Endothelial cell of umbilical vein (primary cell): ENCODE data around the gene PRKG1. TPM values are rescaled to one million over a fixed set of nuclear protein-coding genes. Genes with fewer than 3 reads are reported as not detected.

Experiments
- BruUV-seq: library from RNA; stranded (reverse); fragments of 400-500 nt; replicated peaks from 2 replicates; lab custom pipeline; 2021; lab: Mats Ljungman, UMichigan
- CTCF ChIA-PET: fragments of 300-600, 350-600 bp; sonication (Branson Sonifier 250); formaldehyde crosslinking; loops from one replicate; lab custom pipeline; 2021; ENCODE audit warnings: antibody characterized with exemption, inconsistent platforms; lab: Charles Lee
- POLR2A ChIA-PET: fragments of 300-600, 350-600 bp; sonication (Branson Sonifier 250); formaldehyde crosslinking; loops from one replicate; lab custom pipeline; 2021; ENCODE audit warnings: antibody characterized with exemption, inconsistent platforms; lab: Charles Lee
- DNase-seq: peaks from one replicate; pipeline ENCODE4 v3.0.0-alpha.2; 2011; ENCODE audit warnings: low read depth, low spot score
- FAIRE-seq: peaks from 2 replicates; lab custom pipeline; 2011; peaks lifted over from hg19 to GRCh38; lab: Jason Lieb, UNC
- H2AFZ ChIP-seq: 2 replicates; pipeline ENCODE4 v1.6.0; 2012; ENCODE audit warnings: low read depth, low read length, control low read depth, inconsistent platforms
- H3K27ac ChIP-seq: 2 replicates; pipeline ENCODE4 v1.5.1; 2011; ENCODE audit warnings: low read depth, mild to moderate bottlenecking, control low read depth, low read length, moderate library complexity; ENCODE audit not compliant: insufficient read depth
- H3K27me3 ChIP-seq, 2 experiments: 2 replicates each; pipeline versions ENCODE4 v1.6.0 to v1.6.1; 2011; ENCODE audit warnings: low read length in 2 of 2, mixed read lengths in 1 of 2; ENCODE audit not compliant: control insufficient read depth in 2 of 2, insufficient read depth in 2 of 2
- H3K36me3 ChIP-seq, 2 experiments: 2 replicates in 1 of 2; 3 replicates in 1 of 2; pipeline ENCODE4 v1.5.1; 2011; ENCODE audit warnings: low read length in 2 of 2, mild to moderate bottlenecking in 1 of 2, moderate library complexity in 1 of 2; ENCODE audit not compliant: control insufficient read depth in 2 of 2, insufficient read depth in 2 of 2; ENCODE audit errors: extremely low read depth in 1 of 2
- H3K4me1 ChIP-seq: 3 replicates; pipeline ENCODE4 v1.5.1; 2011; ENCODE audit warnings: mild to moderate bottlenecking, low read length; ENCODE audit not compliant: control insufficient read depth, insufficient read depth; ENCODE audit errors: extremely low read depth
- H3K4me2 ChIP-seq: 2 replicates; pipeline ENCODE4 v1.6.1; 2011; ENCODE audit warnings: low read length, control low read depth, mixed read lengths; ENCODE audit not compliant: insufficient read depth
- H3K4me3 ChIP-seq, 3 experiments: fragments of 200-600 bp in 1 of 3; sonication (generic), shearing (Covaris generic) in 1 of 3; replicated peaks in 1 of 3; 2 replicates each; pipeline ENCODE4 v1.5.1; 2011 to 2016; ENCODE audit warnings: control low read depth in 3 of 3, low read length in 3 of 3, mild to moderate bottlenecking in 2 of 3, inconsistent platforms in 1 of 3, low read depth in 1 of 3, moderate library complexity in 1 of 3; ENCODE audit not compliant: insufficient read depth in 1 of 3
- H3K79me2 ChIP-seq: 2 replicates; pipeline ENCODE4 v1.6.0; 2012; ENCODE audit warnings: low read length, inconsistent platforms; ENCODE audit not compliant: control insufficient read depth, insufficient read depth
- H3K9ac ChIP-seq: replicated peaks from 2 replicates; pipeline ENCODE3; 2011; ENCODE audit warnings: low read length, control low read depth; ENCODE audit not compliant: insufficient read depth; ENCODE audit errors: extremely low read depth
- H3K9me1 ChIP-seq: replicated peaks from 3 replicates; pipeline ENCODE4 v1.6.0; 2011; ENCODE audit warnings: mild to moderate bottlenecking, low read length; ENCODE audit not compliant: control insufficient read depth, insufficient read depth; ENCODE audit errors: extremely low read depth
- H3K9me3 ChIP-seq: replicated peaks from 2 replicates; pipeline ENCODE4 v1.5.1; 2012; ENCODE audit warnings: low read length, inconsistent platforms; ENCODE audit not compliant: control insufficient read depth, insufficient read depth
- H4K20me1 ChIP-seq: replicated peaks from 2 replicates; pipeline ENCODE3; 2011; ENCODE audit warnings: mild to moderate bottlenecking, low read length; ENCODE audit not compliant: control insufficient read depth, insufficient read depth; ENCODE audit errors: extremely low read depth
- EZH2 ChIP-seq: IDR thresholded peaks from 2 replicates; pipeline ENCODE4 v1.6.1; 2012; ENCODE audit warnings: borderline replicate concordance, low read depth, mild to moderate bottlenecking, moderate library complexity, low read length, inconsistent platforms; ENCODE audit not compliant: severe bottlenecking
- FOS ChIP-seq: IDR thresholded peaks from 2 replicates; pipeline ENCODE4 v1.6.1; 2011; ENCODE audit warnings: mild to moderate bottlenecking, low read length, moderate library complexity, borderline replicate concordance; ENCODE audit not compliant: insufficient read depth
- GATA2 ChIP-seq: IDR thresholded peaks from 2 replicates; pipeline ENCODE4 v1.7.0; 2011; ENCODE audit warnings: low read depth, mild to moderate bottlenecking, moderate library complexity, mixed read lengths, low read length; ENCODE audit not compliant: insufficient read length, insufficient read depth
- JUN ChIP-seq: IDR thresholded peaks from 2 replicates; pipeline ENCODE4 v1.6.1; 2011; ENCODE audit warnings: borderline replicate concordance, low read depth; ENCODE audit not compliant: insufficient read length, insufficient read depth
- MYC ChIP-seq: IDR thresholded peaks from one replicate; pipeline ENCODE4 v1.6.1; 2011; ENCODE audit warnings: mild to moderate bottlenecking, low read depth, low read length
- POLR2A ChIP-seq: IDR thresholded peaks from 2 replicates; pipeline ENCODE4 v1.6.1; 2012; ENCODE audit warnings: low read depth, mild to moderate bottlenecking, control low read depth, low read length
- POLR2AphosphoS5 ChIP-seq: IDR thresholded peaks from 2 replicates; pipeline ENCODE4 v1.6.1; 2012; ENCODE audit warnings: low read depth, mild to moderate bottlenecking, control low read depth, low read length, moderate library complexity; ENCODE audit not compliant: insufficient read depth
- dilution Hi-C: fragments of 300-500 bp; cut with MboI; formaldehyde crosslinking; loops from one replicate; pipeline ENCODE4 v1.15.0; 2019; ENCODE audit warnings: low sequenced_read_pairs; ENCODE audit not compliant: extremely low pct_ligation_motif_present
- intact Hi-C: fragments of 100-400 bp; cut with micrococcal nuclease; formaldehyde crosslinking; loops from one replicate; pipeline ENCODE4 v1.10.0; 2022
- polyA plus RNA-seq, 4 experiments: library from polyadenylated mRNA; depleted of rRNA in 3 of 4; stranded (reverse) in 3 of 4; unstranded in 1 of 4; fragments of >200 nt; gene quantifications; 2 replicates each; pipeline versions ENCODE4 v1.2.1 to v1.2.3, GENCODE V29; 2011 to 2012; ENCODE audit warnings: missing spikeins in 1 of 4
- total RNA-seq: library from RNA; stranded (reverse); gene quantifications from 2 replicates; pipeline ENCODE4 v1.2.3, GENCODE V29; 2021
- TF ChIP-seq, protein P1 (sequence below), 2 donors: IDR thresholded peaks; 1 replicate in 1 of 2; 2 replicates in 1 of 2; pipeline ENCODE4 v1.5.1; 2011; ENCODE audit warnings: low read length in 2 of 2, mild to moderate bottlenecking in 2 of 2, moderate library complexity in 2 of 2, control low read depth in 1 of 2, inconsistent platforms in 1 of 2, low read depth in 1 of 2; ENCODE audit not compliant: insufficient read depth in 1 of 2; ENCODE audit errors: extremely low read depth in 1 of 2
- TF ChIP-seq, protein P2 (sequence below): IDR thresholded peaks from 2 replicates; pipeline ENCODE4 v1.6.1; 2011; ENCODE audit not compliant: insufficient read depth, insufficient read length

PRKG1 gene
- total and polyA plus RNA-seq, 2 donors (not counting 3 experiments of a cell fraction or from before 2014, with no cell fraction given): 0.01 to 0.18 TPM

DNA sequence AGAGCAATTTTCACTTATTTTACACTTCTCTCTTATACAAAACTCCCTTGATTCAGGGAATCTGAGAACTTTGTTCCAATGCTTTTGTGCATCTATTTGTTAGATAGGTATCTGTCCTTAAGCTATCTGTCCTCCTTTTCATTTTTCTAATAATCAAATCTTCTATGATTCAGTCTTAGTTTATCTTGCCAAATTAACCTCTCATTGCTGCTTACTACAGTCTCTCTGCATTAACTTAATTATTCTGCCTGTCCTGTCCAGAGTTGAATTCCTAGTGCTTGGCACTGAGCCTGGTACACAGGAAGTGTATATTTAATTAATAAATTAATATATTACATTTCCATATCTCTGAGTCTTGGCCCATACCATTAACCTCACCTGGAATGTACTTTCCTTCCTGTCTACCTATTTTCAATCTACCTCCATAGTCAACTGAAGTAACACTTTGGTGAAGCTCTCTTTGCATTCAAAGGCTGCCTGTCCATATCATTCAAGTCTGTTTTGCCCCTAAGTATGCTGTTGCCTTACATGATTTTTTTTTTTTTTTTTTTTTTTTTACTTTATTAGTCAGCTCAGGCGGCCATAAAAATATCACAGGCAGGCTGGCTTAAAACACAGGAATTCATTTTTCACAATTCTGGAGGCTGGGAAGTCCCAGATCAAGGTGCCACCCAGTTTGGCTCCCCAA is 691.1 kb downstream of the PRKG1 start:
- intact Hi-C loops: loop anchor here (10.0 kb wide), 1 partner anchor 399 kb away; no protein-coding TSS in a partner anchor

GRCh38 chr10:51766423-51767102 is 692.3 kb downstream of the PRKG1 start:
- Histone ChIP-seq H3K9me1 (no peaks in the 10 kb centered on the region), H3K4me2 (no peak overlapping the region), H4K20me1 (no peaks in the 10 kb centered on the region), H3K79me2 (no peaks in the 10 kb centered on the region), H3K4me1 (no peaks in the 10 kb centered on the region), H3K9ac (no peak overlapping the region), H2AFZ (no peak overlapping the region), H3K27ac (no peak overlapping the region), H3K4me3 (no peak overlapping the region), H3K36me3 (no peaks in the 10 kb centered on the region), H3K9me3 (no peaks in the 10 kb centered on the region), H3K27me3 (no peaks in the 10 kb centered on the region)
- POLR2A ChIA-PET: no interaction called here
- dilution Hi-C loops: no loop called here
- FAIRE-seq: no peak
- no TSS peak for BruUV-seq
- CTCF ChIA-PET: interaction anchor here (1.6 to 2.3 kb wide), 2 partner anchors 11 to 13 kb away, joined by 4 to 5 read pairs; no protein-coding TSS in a partner anchor
- TF ChIP-seq EZH2 (no peak), MYC (no peak), POLR2A (no peak), POLR2AphosphoS5 (no peak), GATA2 (no peak), JUN (no peak), FOS (no peak)
- TF ChIP-seq, protein P1, sequence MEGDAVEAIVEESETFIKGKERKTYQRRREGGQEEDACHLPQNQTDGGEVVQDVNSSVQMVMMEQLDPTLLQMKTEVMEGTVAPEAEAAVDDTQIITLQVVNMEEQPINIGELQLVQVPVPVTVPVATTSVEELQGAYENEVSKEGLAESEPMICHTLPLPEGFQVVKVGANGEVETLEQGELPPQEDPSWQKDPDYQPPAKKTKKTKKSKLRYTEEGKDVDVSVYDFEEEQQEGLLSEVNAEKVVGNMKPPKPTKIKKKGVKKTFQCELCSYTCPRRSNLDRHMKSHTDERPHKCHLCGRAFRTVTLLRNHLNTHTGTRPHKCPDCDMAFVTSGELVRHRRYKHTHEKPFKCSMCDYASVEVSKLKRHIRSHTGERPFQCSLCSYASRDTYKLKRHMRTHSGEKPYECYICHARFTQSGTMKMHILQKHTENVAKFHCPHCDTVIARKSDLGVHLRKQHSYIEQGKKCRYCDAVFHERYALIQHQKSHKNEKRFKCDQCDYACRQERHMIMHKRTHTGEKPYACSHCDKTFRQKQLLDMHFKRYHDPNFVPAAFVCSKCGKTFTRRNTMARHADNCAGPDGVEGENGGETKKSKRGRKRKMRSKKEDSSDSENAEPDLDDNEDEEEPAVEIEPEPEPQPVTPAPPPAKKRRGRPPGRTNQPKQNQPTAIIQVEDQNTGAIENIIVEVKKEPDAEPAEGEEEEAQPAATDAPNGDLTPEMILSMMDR (IDR thresholded peaks at IDR 0.05; ENCODE audit: extremely low read depth in 1 of 2, insufficient read depth in 1 of 2, low read depth in 1 of 2, low read length in 2 of 2): no peak
- TF ChIP-seq, protein P2, sequence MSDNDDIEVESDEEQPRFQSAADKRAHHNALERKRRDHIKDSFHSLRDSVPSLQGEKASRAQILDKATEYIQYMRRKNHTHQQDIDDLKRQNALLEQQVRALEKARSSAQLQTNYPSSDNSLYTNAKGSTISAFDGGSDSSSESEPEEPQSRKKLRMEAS: no peak
- intact Hi-C loops: loop anchor here (10.0 kb wide), 1 partner anchor 398 kb away; no protein-coding TSS in a partner anchor
- no peak for DNase-seq

More for the DNA sequence above, 691.1 kb downstream of the PRKG1 start:
- dilution Hi-C loops: no loop called here
- Histone ChIP-seq H3K4me2 (no peak overlapping the region), H3K9me1 (no peaks in the 10 kb centered on the region), H3K9me3 (no peaks in the 10 kb centered on the region), H4K20me1 (no peaks in the 10 kb centered on the region), H3K4me3 (no peak overlapping the region), H3K9ac (no peak overlapping the region), H3K4me1 (no peaks in the 10 kb centered on the region), H3K27ac (no peak overlapping the region), H2AFZ (no peak overlapping the region), H3K79me2 (no peaks in the 10 kb centered on the region), H3K27me3 (no peaks in the 10 kb centered on the region), H3K36me3 (no peaks in the 10 kb centered on the region)
- ChIA-PET CTCF (interaction anchor here (1.1 to 2.3 kb wide), 3 partner anchors 8 to 14 kb away, joined by 4 to 5 read pairs (median 4); no protein-coding TSS in a partner anchor), POLR2A (no interaction called here)
- DNase-seq (no peak), FAIRE-seq (no peak)
- TF ChIP-seq POLR2AphosphoS5 (no peak), JUN (no peak), MYC (no peak)
- BruUV-seq: no TSS peak
